ENCODE results near the gene RNGTT.

Gene RNGTT

GRCh38 chr6:88882536-88882935 is 80.9 kb downstream of the RNGTT start:
- TF ChIP-seq CTCF (IDR thresholded peaks at IDR 0.05; ENCODE audit: extremely low read depth, missing control alignments) = no peak
- DNase-seq (ENCODE audit: low spot score) = no peak

- no peak for TF ChIP-seq CTCF (IDR thresholded peaks at IDR 0.05; ENCODE audit: extremely low read depth, missing control alignments)
- no peak for DNase-seq (ENCODE audit: low spot score)
Observed at GRCh38 chr6:88881451-88881850, 82.0 kb downstream of the RNGTT start.

GRCh38 chr6:88880021-88880420 is 83.4 kb downstream of the RNGTT start:
- no peak for TF ChIP-seq CTCF (IDR thresholded peaks at IDR 0.05; ENCODE audit: extremely low read depth, missing control alignments)
- no peak for DNase-seq (ENCODE audit: low spot score)

GRCh38 chr6:88877893-88878292 is 85.5 kb downstream of the RNGTT start:
- no peak for TF ChIP-seq CTCF (IDR thresholded peaks at IDR 0.05; ENCODE audit: extremely low read depth, missing control alignments)
- no peak for DNase-seq (ENCODE audit: low spot score)

- no peak for TF ChIP-seq CTCF (IDR thresholded peaks at IDR 0.05; ENCODE audit: extremely low read depth, missing control alignments)
- DNase-seq (ENCODE audit: low spot score) = no peak
Observed at GRCh38 chr6:88872962-88873361, 90.5 kb downstream of the RNGTT start.

GRCh38 chr6:88871498-88871897 is 91.9 kb downstream of the RNGTT start:
- no peak for TF ChIP-seq CTCF (IDR thresholded peaks at IDR 0.05; ENCODE audit: extremely low read depth, missing control alignments)
- no peak for DNase-seq (ENCODE audit: low spot score)

- TF ChIP-seq CTCF (IDR thresholded peaks at IDR 0.05; ENCODE audit: extremely low read depth, missing control alignments) = peak; percentile 11
Observed at GRCh38 chr6:88870717-88871330, 92.6 kb downstream of the RNGTT start.

More at GRCh38 chr6:88870717-88871330, 92.6 kb downstream of the RNGTT start:
- peak; percentile 24 for DNase-seq (ENCODE audit: low spot score)

Data from GM20000 (cell line).